Gastrocnemius medialis (tissue), 4 donors: ENCODE results near the gene TUBD1. TPM values are rescaled to one million over a fixed set of nuclear protein-coding genes. Genes with fewer than 3 reads are reported as not detected.
"Not testable (repeated sequence)": the region's sequence is repeated elsewhere in the genome, so short reads cannot be mapped to it uniquely, and the experiment has no call there.

Experiments
- ATAC-seq, 2 donors: fragments of 150-250 bp; one replicate each; pipeline ENCODE4 v1.9.1; 2016
- DNase-seq, 2 donors: peaks; one replicate each; pipeline ENCODE4 v3.0.0-alpha.2; 2019
- H3K27ac ChIP-seq, 4 donors: fragments of 200-600 bp; sonication (generic); 1 replicate in 1 of 4; 2 replicates in 3 of 4; pipeline ENCODE4 v1.5.1; 2016 to 2018; ENCODE audit warnings: mild to moderate bottlenecking in 2 of 4, moderate library complexity in 1 of 4
- H3K27me3 ChIP-seq, 3 donors: fragments of 200-600 bp; sonication (generic) in 2 of 3; 1 replicate in 1 of 3; 2 replicates in 2 of 3; pipeline versions ENCODE4 v1.5.1 to v1.6.0; 2016 to 2019; ENCODE audit warnings: mild to moderate bottlenecking in 1 of 3, moderate library complexity in 1 of 3
- H3K36me3 ChIP-seq, 2 donors: fragments of 200-600 bp; sonication (generic) in 1 of 2; one replicate each; pipeline ENCODE4 v1.5.1; 2017 to 2018
- H3K4me1 ChIP-seq, 2 donors: fragments of 200-600 bp; sonication (generic) in 1 of 2; one replicate each; pipeline ENCODE4 v1.5.1; 2016 to 2017; ENCODE audit warnings: mild to moderate bottlenecking in 2 of 2
- H3K4me3 ChIP-seq, 4 donors: fragments of 200-600 bp; sonication (generic) in 3 of 4; 1 replicate in 1 of 4; 2 replicates in 3 of 4; pipeline ENCODE4 v1.5.1; 2016 to 2019; ENCODE audit warnings: mild to moderate bottlenecking in 2 of 4
- H3K9me3 ChIP-seq, 3 donors: fragments of 200-600 bp; sonication (generic) in 2 of 3; 1 replicate in 1 of 3; 2 replicates in 2 of 3; pipeline ENCODE4 v1.5.1; 2016 to 2019
- CTCF ChIP-seq, 5 experiments: fragments of 450-650 bp in 3 of 5; fragments of 200-600 bp in 2 of 5; sonication (generic) in 2 of 5; IDR thresholded peaks in 4 of 5; conservative IDR thresholded peaks in 1 of 5; 1 replicate in 4 of 5; 2 replicates in 1 of 5; pipeline ENCODE4 v1.5.1; 2016 to 2019; ENCODE audit warnings: antibody characterized with exemption in 5 of 5, mild to moderate bottlenecking in 3 of 5, moderate library complexity in 3 of 5
- POLR2A ChIP-seq, 2 donors: fragments of 450-650 bp; IDR thresholded peaks; one replicate each; pipeline ENCODE4 v1.6.1; 2017; ENCODE audit warnings: antibody characterized with exemption in 2 of 2, mild to moderate bottlenecking in 2 of 2, moderate library complexity in 2 of 2
- in situ Hi-C, 4 donors: fragments of 200-750 bp; cut with MboI; loops; one replicate each; pipeline versions ENCODE4 v1.15.0 to v1.8.0; 2017; ENCODE audit warnings: low sequenced_read_pairs in 4 of 4
- intact Hi-C: fragments of 100-400 bp; cut with DNase I; formaldehyde crosslinking; loops from one replicate; pipeline ENCODE4 v1.15.1; 2023; ENCODE audit warnings: low total_unique reads
- total RNA-seq, 4 donors: library from RNA; depleted of rRNA; stranded (reverse); fragments of >200 nt; gene quantifications; one replicate each; pipeline versions ENCODE4 v1.1.0 to v1.2.3, GENCODE V29; 2016

TUBD1 gene
- 1 to 10 TPM; 5.4 to 9.2 (median 9.2) TPM for total RNA-seq

- in situ Hi-C loops, result no loop called here
- ATAC-seq (peak; percentile 97 to 98), DNase-seq (peak; percentile 97 to 98)
- intact Hi-C loops, result loop anchor here (1.0 to 5.0 kb wide), 2 partner anchors 71 to 276 kb away; partner anchors contain the start of genes CLTC and RNFT1
- Histone ChIP-seq H3K4me3 (peak within 1 kb of the TSS; percentile 94 to 99 (median 96)), H3K9me3 (no peaks in the 10 kb centered on the region), H3K4me1 (peaks cover 32 to 38% of the 10 kb centered on the region in 2 donors), H3K27me3 (no peaks in the 10 kb centered on the region), H3K27ac (peak within 1 kb of the TSS; percentile 95 to 98 (median 98)), H3K36me3 (peaks cover 0 to 11% of the 10 kb centered on the region in 2 donors)
- peak in 1 of 5 experiments; percentile 13 for TF ChIP-seq CTCF (IDR thresholded peaks at IDR 0.05 in 4 of 5, conservative IDR thresholded peaks at IDR 0.05 in 1 of 5)
- peak; percentile 92 to 93 for TF ChIP-seq POLR2A (IDR thresholded peaks at IDR 0.05)
These were observed at the start of gene TUBD1, which contains the start of gene RPS6KB1 for GRCh38 chr17:59892924-59893675. TUBD1 (minus strand) TSS chr17:59892943; CDS start chr17:59891002, 1,941 bp downstream. RPS6KB1 (plus strand) TSS chr17:59893121; CDS start chr17:59893185, 64 bp downstream.

- ATAC-seq (no peak), DNase-seq (no peak)
These were observed 48.4 kb upstream of the TUBD1 start for GRCh38 chr17:59941131-59941530.

GRCh38 chr17:59940697-59941096 lies 48.0 kb upstream of the TUBD1 start:
- H3K27me3 ChIP-seq, intact Hi-C loops, H3K4me1 ChIP-seq, H3K9me3 ChIP-seq, DNase-seq, ATAC-seq, in situ Hi-C loops, H3K27ac ChIP-seq, H3K4me3 ChIP-seq: not testable (repeated sequence)
- H3K36me3 ChIP-seq, result peaks cover 0 to 71% of the 10 kb centered on the region in 2 donors

More at GRCh38 chr17:59941131-59941530, 48.4 kb upstream of the TUBD1 start:
- H3K4me3 ChIP-seq, result no peak overlapping the region
- no peak for TF ChIP-seq CTCF (IDR thresholded peaks at IDR 0.05 in 4 of 5, conservative IDR thresholded peaks at IDR 0.05 in 1 of 5)
- TF ChIP-seq POLR2A (IDR thresholded peaks at IDR 0.05), result no peak
- intact Hi-C loops (no loop called here), in situ Hi-C loops (no loop called here)
- no peak overlapping the region for H3K27ac ChIP-seq
- peaks cover 0 to 71% of the 10 kb centered on the region in 2 donors for H3K36me3 ChIP-seq
- no peaks in the 10 kb centered on the region for H3K4me1 ChIP-seq
- H3K9me3 ChIP-seq, result no peaks in the 10 kb centered on the region
- H3K27me3 ChIP-seq, result no peaks in the 10 kb centered on the region

GRCh38 chr17:59933317-59933716 lies 40.6 kb upstream of the TUBD1 start:
- H3K27ac ChIP-seq, DNase-seq, H3K4me3 ChIP-seq, H3K9me3 ChIP-seq, in situ Hi-C loops, H3K4me1 ChIP-seq, ATAC-seq, H3K27me3 ChIP-seq, intact Hi-C loops: not testable (repeated sequence)
- H3K36me3 ChIP-seq, result peaks cover 0 to 96% of the 10 kb centered on the region in 2 donors

- intact Hi-C loops, H3K27ac ChIP-seq, H3K4me3 ChIP-seq, ATAC-seq, DNase-seq, H3K27me3 ChIP-seq, H3K9me3 ChIP-seq, in situ Hi-C loops, H3K4me1 ChIP-seq: not testable (repeated sequence)
- H3K36me3 ChIP-seq, result peaks cover 0 to 94% of the 10 kb centered on the region in 2 donors
These were observed 38.0 kb upstream of the TUBD1 start for GRCh38 chr17:59930768-59931167.

- H3K27ac ChIP-seq, H3K9me3 ChIP-seq, DNase-seq, H3K4me1 ChIP-seq, H3K27me3 ChIP-seq, ATAC-seq, in situ Hi-C loops, H3K4me3 ChIP-seq, intact Hi-C loops: not testable (repeated sequence)
- H3K36me3 ChIP-seq, result peaks cover 0 to 88% of the 10 kb centered on the region in 2 donors
These were observed 37.4 kb upstream of the TUBD1 start for GRCh38 chr17:59930121-59930520.

- in situ Hi-C loops, result loop anchor here in 1 of 4 donors (25.0 kb wide), 2 partner anchors 117 to 192 kb away; no protein-coding TSS in a partner anchor
- H3K27ac ChIP-seq, H3K27me3 ChIP-seq, intact Hi-C loops, H3K4me1 ChIP-seq, ATAC-seq, H3K9me3 ChIP-seq, DNase-seq, H3K4me3 ChIP-seq: not testable (repeated sequence)
- H3K36me3 ChIP-seq, result peaks cover 0 to 56% of the 10 kb centered on the region in 2 donors
These were observed 27.9 kb upstream of the TUBD1 start for GRCh38 chr17:59920637-59921036.
